PC-9 (cell line): ENCODE data around the gene OR5B21. TPM values are rescaled to one million over a fixed set of nuclear protein-coding genes. Genes with fewer than 3 reads are reported as not detected.

Experiments used
- BruUV-seq: library from RNA; stranded (reverse); fragments of 400-500 nt; replicated peaks from 2 replicates; lab custom pipeline; 2021; lab: Mats Ljungman, UMichigan
- CTCF ChIA-PET: fragments of 300-600 bp; sonication (Branson Sonifier 250); formaldehyde crosslinking; loops from one replicate; lab custom pipeline; 2022; ENCODE audit warnings: antibody characterized with exemption; lab: Charles Lee
- POLR2A ChIA-PET: fragments of 300-600 bp; sonication (Branson Sonifier 250); formaldehyde crosslinking; loops from one replicate; lab custom pipeline; 2022; ENCODE audit warnings: antibody characterized with exemption; ENCODE audit not compliant: unreplicated experiment; lab: Charles Lee
- DNase-seq, 2 experiments: peaks; one replicate each; pipeline versions ENCODE4 v3.0.0 to v3.0.0-alpha.2; 2015 to 2022; ENCODE audit warnings: mixed read lengths in 1 of 2
- H2AFZ ChIP-seq: fragments of 200-600 bp; sonication (generic); 2 replicates; pipeline ENCODE4 v1.8.1; 2017; ENCODE audit warnings: antibody characterized with exemption
- H3F3A ChIP-seq: fragments of 200-600 bp; sonication (generic); 2 replicates; pipeline ENCODE4 v1.8.1; 2017; ENCODE audit warnings: antibody characterized with exemption, mild to moderate bottlenecking, low read depth; ENCODE audit not compliant: insufficient read depth
- H3K27ac ChIP-seq: fragments of 200-600 bp; sonication (generic); 2 replicates; pipeline ENCODE4 v1.6.1; 2016; ENCODE audit warnings: mixed run types
- H3K27me3 ChIP-seq: fragments of 200-600 bp; sonication (generic); 2 replicates; pipeline ENCODE4 v1.6.1; 2016; ENCODE audit warnings: low read depth, mixed run types; ENCODE audit not compliant: insufficient read depth
- H3K36me3 ChIP-seq: fragments of 200-600 bp; sonication (generic); 2 replicates; pipeline ENCODE4 v1.6.1; 2016; ENCODE audit warnings: low read depth, mixed run types
- H3K4me1 ChIP-seq: fragments of 200-600 bp; sonication (generic); replicated peaks from 2 replicates; pipeline ENCODE4 v1.6.1; 2016; ENCODE audit warnings: mixed run types; ENCODE audit not compliant: insufficient read depth
- H3K4me2 ChIP-seq: fragments of 200-600 bp; sonication (generic); 2 replicates; pipeline ENCODE4 v1.6.1; 2017; ENCODE audit warnings: mixed run types
- H3K4me3 ChIP-seq: fragments of 200-600 bp; sonication (generic); 2 replicates; pipeline ENCODE4 v1.6.1; 2016; ENCODE audit warnings: mixed run types
- H3K79me2 ChIP-seq: fragments of 200-600 bp; sonication (generic); 2 replicates; pipeline ENCODE4 v1.6.1; 2017; ENCODE audit warnings: low read depth, mixed run types
- H3K9me2 ChIP-seq: fragments of 200-600 bp; sonication (generic); 2 replicates; pipeline ENCODE4 v1.8.1; 2017; ENCODE audit warnings: mild to moderate bottlenecking; ENCODE audit not compliant: insufficient read depth
- H3K9me3 ChIP-seq: fragments of 200-600 bp; sonication (generic); 2 replicates; pipeline ENCODE4 v1.8.1; 2016; ENCODE audit warnings: low read depth; ENCODE audit not compliant: insufficient read depth
- H4K20me1 ChIP-seq: fragments of 200-600 bp; sonication (generic); 2 replicates; pipeline ENCODE4 v1.8.1; 2017; ENCODE audit not compliant: insufficient read depth
- CTCF ChIP-seq: fragments of 200-600 bp; sonication (generic); conservative IDR thresholded peaks from 2 replicates; pipeline ENCODE4 v1.6.1; 2017; ENCODE audit warnings: mixed run types, antibody characterized with exemption, mild to moderate bottlenecking, moderate library complexity
- EZH2 ChIP-seq: fragments of 200-600 bp; sonication (generic); IDR thresholded peaks from 2 replicates; pipeline ENCODE4 v1.8.0; 2017; ENCODE audit warnings: antibody characterized with exemption, low read depth
- intact Hi-C: fragments of 100-400 bp; cut with micrococcal nuclease; formaldehyde crosslinking; loops from one replicate; pipeline ENCODE4 v1.10.0; 2022; ENCODE audit not compliant: unreplicated experiment
- total RNA-seq: library from RNA; stranded (reverse); gene quantifications from 2 replicates; pipeline ENCODE4 v1.2.3, GENCODE V29; 2021

Gene OR5B21
- total RNA-seq, 1 experiment from 2014 or later, result not detected

- no peaks in the 10 kb centered on the region for H3K4me1 ChIP-seq
- no peak overlapping the region for H3K4me3 ChIP-seq
- DNase-seq, result no peak
- no peaks in the 10 kb centered on the region for H3K36me3 ChIP-seq
- TF ChIP-seq CTCF (no peak), EZH2 (no peak)
- intact Hi-C loops, result no loop called here
- no peak overlapping the region for H3K4me2 ChIP-seq
- no peaks in the 10 kb centered on the region for H3K9me3 ChIP-seq
- ChIA-PET CTCF (no interaction called here), POLR2A (no interaction called here)
- BruUV-seq, result no TSS peak
- H4K20me1 ChIP-seq, result no peaks in the 10 kb centered on the region
- no peaks in the 10 kb centered on the region for H3F3A ChIP-seq
- H3K79me2 ChIP-seq, result no peaks in the 10 kb centered on the region
- H3K27ac ChIP-seq, result no peak overlapping the region
- peaks cover 3% of the 10 kb centered on the region; the same call in 1 of the 2 replicates for H3K27me3 ChIP-seq
- no peak overlapping the region for H2AFZ ChIP-seq
- no peaks in the 10 kb centered on the region for H3K9me2 ChIP-seq
Observed at GRCh38 chr11:58502004-58502403, 5.9 kb downstream of the OR5B21 start.

- H4K20me1 ChIP-seq, result no peaks in the 10 kb centered on the region
- TF ChIP-seq CTCF (no peak), EZH2 (no peak)
- H3K4me2 ChIP-seq, result no peak overlapping the region
- no peaks in the 10 kb centered on the region for H3K9me2 ChIP-seq
- peaks cover 3% of the 10 kb centered on the region; the same call in 1 of the 2 replicates for H3K27me3 ChIP-seq
- intact Hi-C loops, result no loop called here
- no peaks in the 10 kb centered on the region for H3K4me1 ChIP-seq
- H3K36me3 ChIP-seq, result no peaks in the 10 kb centered on the region
- H2AFZ ChIP-seq, result no peak overlapping the region
- no peak overlapping the region for H3K27ac ChIP-seq
- H3F3A ChIP-seq, result no peaks in the 10 kb centered on the region
- H3K79me2 ChIP-seq, result no peaks in the 10 kb centered on the region
- ChIA-PET POLR2A (no interaction called here), CTCF (no interaction called here)
- no TSS peak for BruUV-seq
- H3K9me3 ChIP-seq, result no peaks in the 10 kb centered on the region
- DNase-seq, result no peak
- no peak overlapping the region for H3K4me3 ChIP-seq
Observed at GRCh38 chr11:58498464-58498863, 9.4 kb downstream of the OR5B21 start.

- no TSS peak for BruUV-seq
- Histone ChIP-seq H3K9me2 (no peaks in the 10 kb centered on the region), H3K36me3 (no peaks in the 10 kb centered on the region), H3K9me3 (no peaks in the 10 kb centered on the region), H3K4me1 (no peaks in the 10 kb centered on the region), H3K27ac (no peak overlapping the region), H4K20me1 (no peaks in the 10 kb centered on the region), H3K27me3 (peaks cover 3% of the 10 kb centered on the region; the same call in 1 of the 2 replicates), H3K4me3 (no peak overlapping the region), H3K79me2 (no peaks in the 10 kb centered on the region), H3K4me2 (no peak overlapping the region), H3F3A (no peaks in the 10 kb centered on the region), H2AFZ (no peak overlapping the region)
- DNase-seq, result no peak
- TF ChIP-seq CTCF (no peak), EZH2 (no peak)
- ChIA-PET POLR2A (no interaction called here), CTCF (no interaction called here)
- intact Hi-C loops, result no loop called here
Observed at GRCh38 chr11:58497951-58498350, 10.0 kb downstream of the OR5B21 start.
